ENCODE measurements around the gene ANKRD6.

DNA sequence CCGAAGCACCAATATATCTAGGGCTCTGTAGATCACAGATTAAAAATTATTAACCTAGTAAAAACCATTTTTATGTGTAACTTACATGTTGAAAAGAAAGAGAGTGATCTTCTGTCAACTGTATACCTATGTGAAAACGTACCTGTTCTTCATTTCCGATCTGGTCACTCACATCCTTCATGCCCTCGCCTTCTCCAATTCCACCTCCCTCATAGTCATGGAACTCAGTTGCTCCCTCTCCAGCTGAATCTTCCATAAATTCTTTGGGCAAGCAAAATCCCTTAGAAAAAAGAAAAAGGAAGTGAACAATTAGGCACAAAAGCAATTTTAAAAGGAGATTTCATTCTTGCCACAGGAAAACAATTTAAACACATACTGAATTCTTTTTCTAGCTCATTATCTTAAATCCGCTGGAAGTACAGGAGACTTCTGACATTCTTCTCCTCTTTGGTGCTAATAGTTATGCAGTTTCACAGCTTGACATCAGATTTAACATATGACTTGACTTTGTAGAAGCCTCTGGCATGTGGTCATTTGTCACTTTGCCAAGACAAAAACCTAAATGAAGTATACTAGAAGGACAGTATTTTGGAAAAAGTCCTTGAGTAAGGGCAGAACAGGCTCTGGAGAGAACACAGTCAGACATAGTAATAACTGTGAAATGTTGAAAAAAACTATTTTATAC lies 235.1 kb downstream of the ANKRD6 start:
- TF ChIP-seq, protein P1, sequence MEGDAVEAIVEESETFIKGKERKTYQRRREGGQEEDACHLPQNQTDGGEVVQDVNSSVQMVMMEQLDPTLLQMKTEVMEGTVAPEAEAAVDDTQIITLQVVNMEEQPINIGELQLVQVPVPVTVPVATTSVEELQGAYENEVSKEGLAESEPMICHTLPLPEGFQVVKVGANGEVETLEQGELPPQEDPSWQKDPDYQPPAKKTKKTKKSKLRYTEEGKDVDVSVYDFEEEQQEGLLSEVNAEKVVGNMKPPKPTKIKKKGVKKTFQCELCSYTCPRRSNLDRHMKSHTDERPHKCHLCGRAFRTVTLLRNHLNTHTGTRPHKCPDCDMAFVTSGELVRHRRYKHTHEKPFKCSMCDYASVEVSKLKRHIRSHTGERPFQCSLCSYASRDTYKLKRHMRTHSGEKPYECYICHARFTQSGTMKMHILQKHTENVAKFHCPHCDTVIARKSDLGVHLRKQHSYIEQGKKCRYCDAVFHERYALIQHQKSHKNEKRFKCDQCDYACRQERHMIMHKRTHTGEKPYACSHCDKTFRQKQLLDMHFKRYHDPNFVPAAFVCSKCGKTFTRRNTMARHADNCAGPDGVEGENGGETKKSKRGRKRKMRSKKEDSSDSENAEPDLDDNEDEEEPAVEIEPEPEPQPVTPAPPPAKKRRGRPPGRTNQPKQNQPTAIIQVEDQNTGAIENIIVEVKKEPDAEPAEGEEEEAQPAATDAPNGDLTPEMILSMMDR (IDR thresholded peaks at IDR 0.05; ENCODE audit: extremely low read depth in 1 of 2, insufficient read depth in 1 of 2, low read depth in 1 of 2, low read length in 2 of 2), result no peak
- TF ChIP-seq EZH2 (IDR thresholded peaks at IDR 0.05; ENCODE audit: borderline replicate concordance, low read depth, low read length, severe bottlenecking), result no peak
